H1 (cell line): ENCODE results near the gene MRPS9. TPM values are rescaled to one million over a fixed set of nuclear protein-coding genes. Genes with fewer than 3 reads are reported as not detected.

Experiments
- CTCF ChIA-PET: fragments of 300-600 bp; sonication (Branson Sonifier 250); formaldehyde crosslinking; loops from one replicate; lab custom pipeline; 2021; ENCODE audit not compliant: partially characterized antibody; lab: Charles Lee
- POLR2A ChIA-PET: fragments of 300-600 bp; sonication (Branson Sonifier 250); formaldehyde crosslinking; loops from one replicate; lab custom pipeline; 2021; ENCODE audit warnings: inconsistent platforms; ENCODE audit not compliant: partially characterized antibody; lab: Charles Lee
- DNase-seq, 2 experiments: peaks; one replicate each; pipeline versions ENCODE4 v3.0.0 to v3.0.0-alpha.2; 2010 to 2022; ENCODE audit warnings: low spot score in 2 of 2, low read depth in 1 of 2, mixed read lengths in 1 of 2
- FAIRE-seq: peaks from 2 replicates; lab custom pipeline; 2011; peaks lifted over from hg19 to GRCh38; lab: Jason Lieb, UNC
- H2AFZ ChIP-seq: 2 replicates; pipeline ENCODE4 v1.8.1; 2012; ENCODE audit warnings: low read length, inconsistent platforms
- H2AK5ac ChIP-seq: 2 replicates; pipeline ENCODE4 v1.6.1; 2013; ENCODE audit warnings: low read depth, low read length
- H2BK120ac ChIP-seq: replicated peaks from 2 replicates; pipeline ENCODE3; 2013; ENCODE audit warnings: low read depth, low read length, inconsistent platforms
- H2BK12ac ChIP-seq: 2 replicates; pipeline ENCODE4 v1.6.1; 2013; ENCODE audit warnings: low read depth, low read length
- H2BK15ac ChIP-seq: 2 replicates; pipeline ENCODE4 v1.6.1; 2013; ENCODE audit warnings: low read length
- H2BK20ac ChIP-seq: 2 replicates; pipeline ENCODE4 v1.6.1; 2013; ENCODE audit warnings: low read length
- H2BK5ac ChIP-seq: 2 replicates; pipeline ENCODE4 v1.6.1; 2013; ENCODE audit warnings: low read depth, low read length
- H3K14ac ChIP-seq: 2 replicates; pipeline ENCODE4 v1.6.1; 2013; ENCODE audit warnings: inconsistent platforms; ENCODE audit not compliant: insufficient read length
- H3K18ac ChIP-seq: 2 replicates; pipeline ENCODE4 v1.6.1; 2013; ENCODE audit warnings: low read length; ENCODE audit errors: extremely low read depth
- H3K23ac ChIP-seq: 2 replicates; pipeline ENCODE4 v1.6.1; 2013; ENCODE audit warnings: inconsistent platforms; ENCODE audit not compliant: insufficient read length
- H3K23me2 ChIP-seq: 2 replicates; pipeline ENCODE4 v1.6.1; 2013; ENCODE audit warnings: low read depth, low read length
- H3K27ac ChIP-seq: 2 replicates; pipeline ENCODE4 v1.6.1; 2011; ENCODE audit warnings: low read depth, low read length, inconsistent platforms
- H3K27me3 ChIP-seq, 4 experiments: replicated peaks in 1 of 4; 1 replicate in 1 of 4; 2 replicates in 3 of 4; pipeline versions ENCODE4 v1.6.1 to v1.8.1; 2011 to 2013; ENCODE audit warnings: low read length in 3 of 4, mild to moderate bottlenecking in 3 of 4, inconsistent platforms in 2 of 4, mixed read lengths in 2 of 4, moderate library complexity in 1 of 4; ENCODE audit not compliant: control insufficient read depth in 3 of 4, insufficient read depth in 3 of 4; ENCODE audit errors: extremely low read depth in 1 of 4
- H3K36me3 ChIP-seq, 4 experiments: 2 replicates each; pipeline versions ENCODE4 v1.6.1 to v1.8.1; 2011 to 2013; ENCODE audit warnings: mild to moderate bottlenecking in 4 of 4, low read length in 3 of 4, moderate library complexity in 2 of 4, control low read depth in 1 of 4, inconsistent platforms in 1 of 4; ENCODE audit not compliant: insufficient read depth in 4 of 4, control insufficient read depth in 2 of 4
- H3K4ac ChIP-seq: replicated peaks from 2 replicates; pipeline ENCODE3; 2013; ENCODE audit warnings: low read length, low read depth, mixed read lengths, inconsistent platforms; ENCODE audit not compliant: insufficient read length
- H3K4me1 ChIP-seq, 4 experiments: replicated peaks in 1 of 4; 1 replicate in 1 of 4; 2 replicates in 3 of 4; pipeline versions ENCODE4 v1.6.1 to v1.8.1; 2011 to 2013; ENCODE audit warnings: low read length in 3 of 4, inconsistent platforms in 2 of 4, mixed read lengths in 1 of 4; ENCODE audit not compliant: insufficient read depth in 4 of 4, control insufficient read depth in 3 of 4
- H3K4me2 ChIP-seq, 2 experiments: 2 replicates each; pipeline versions ENCODE4 v1.6.1 to v1.8.1; 2011 to 2013; ENCODE audit warnings: low read depth in 2 of 2, low read length in 2 of 2, control low read depth in 1 of 2, inconsistent platforms in 1 of 2, mild to moderate bottlenecking in 1 of 2; ENCODE audit not compliant: insufficient read depth in 1 of 2
- H3K4me3 ChIP-seq, 4 experiments: fragments of 200-600, 300-600 bp in 1 of 4; sonication (generic), shearing (Covaris generic), sonication (Bioruptor Twin) in 1 of 4; 2 replicates each; pipeline versions ENCODE4 v1.5.1 to v1.8.1; 2011 to 2016; ENCODE audit warnings: low read length in 4 of 4, low read depth in 3 of 4, control low read depth in 2 of 4, inconsistent platforms in 2 of 4, mild to moderate bottlenecking in 2 of 4, mixed read lengths in 1 of 4, moderate library complexity in 1 of 4; ENCODE audit not compliant: insufficient read depth in 2 of 4; ENCODE audit errors: extremely low read depth in 1 of 4
- H3K56ac ChIP-seq: replicated peaks from 2 replicates; pipeline ENCODE3; 2013; ENCODE audit warnings: low read depth, mild to moderate bottlenecking, mixed read lengths, low read length, inconsistent platforms; ENCODE audit not compliant: insufficient read length
- H3K79me1 ChIP-seq: 2 replicates; pipeline ENCODE4 v1.6.1; 2013; ENCODE audit warnings: low read depth, low read length, control low read depth
- H3K79me2 ChIP-seq, 2 experiments: 2 replicates each; pipeline versions ENCODE4 v1.6.1 to v1.8.1; 2012 to 2013; ENCODE audit warnings: low read length in 2 of 2, mild to moderate bottlenecking in 2 of 2, inconsistent platforms in 1 of 2; ENCODE audit not compliant: insufficient read depth in 2 of 2, control insufficient read depth in 1 of 2
- H3K9ac ChIP-seq, 4 experiments: replicated peaks in 1 of 4; 1 replicate in 1 of 4; 2 replicates in 3 of 4; pipeline versions ENCODE4 v1.6.1 to v1.8.1; 2011 to 2013; ENCODE audit warnings: low read depth in 3 of 4, low read length in 3 of 4, control low read depth in 2 of 4, mild to moderate bottlenecking in 2 of 4, moderate library complexity in 2 of 4, inconsistent platforms in 1 of 4; ENCODE audit errors: extremely low read depth in 1 of 4
- H3K9me3 ChIP-seq, 2 experiments: 2 replicates each; pipeline versions ENCODE4 v1.6.1 to v1.8.1; 2012 to 2013; ENCODE audit warnings: mild to moderate bottlenecking in 2 of 2, moderate library complexity in 2 of 2, control low read depth in 1 of 2, inconsistent platforms in 1 of 2, low read depth in 1 of 2, low read length in 1 of 2, mixed read lengths in 1 of 2; ENCODE audit not compliant: insufficient read depth in 2 of 2
- H4K20me1 ChIP-seq, 2 experiments: replicated peaks in 1 of 2; 2 replicates each; pipeline versions ENCODE3 to v1.8.1; 2011 to 2013; ENCODE audit warnings: inconsistent platforms in 2 of 2, low read length in 2 of 2, mild to moderate bottlenecking in 1 of 2; ENCODE audit not compliant: insufficient read depth in 2 of 2, control insufficient read depth in 1 of 2
- H4K5ac ChIP-seq: 2 replicates; pipeline ENCODE4 v1.6.1; 2013; ENCODE audit warnings: low read length, low read depth, mixed read lengths, inconsistent platforms; ENCODE audit not compliant: insufficient read length
- H4K8ac ChIP-seq: 2 replicates; pipeline ENCODE4 v1.8.0; 2013; ENCODE audit warnings: mild to moderate bottlenecking, moderate library complexity, low read length, inconsistent platforms; ENCODE audit not compliant: insufficient read depth; ENCODE audit errors: extremely low read depth
- H4K91ac ChIP-seq: replicated peaks from 2 replicates; pipeline ENCODE3; 2013; ENCODE audit warnings: low read length, mixed read lengths, inconsistent platforms; ENCODE audit not compliant: insufficient read length
- CBX5 ChIP-seq: fragments of 300-800, 300-1000 bp; sonication (generic); IDR thresholded peaks from 2 replicates; pipeline ENCODE4 v1.7.1; 2016; ENCODE audit warnings: antibody characterized with exemption, low read length, low read depth
- CREB1 ChIP-seq: IDR thresholded peaks from 2 replicates; pipeline ENCODE4 v1.6.1; 2012; ENCODE audit warnings: inconsistent platforms
- EZH2 ChIP-seq: fragments of 200-600 bp; sonication (generic); IDR thresholded peaks from 2 replicates; pipeline ENCODE4 v1.7.1; 2012; ENCODE audit warnings: low read depth, mild to moderate bottlenecking, moderate library complexity, low read length, inconsistent platforms; ENCODE audit not compliant: severe bottlenecking
- FOSL1 ChIP-seq: IDR thresholded peaks from 2 replicates; pipeline ENCODE4 v1.6.1; 2011; ENCODE audit warnings: mild to moderate bottlenecking, low read depth, low read length, moderate library complexity; ENCODE audit not compliant: insufficient read depth
- MAX ChIP-seq: IDR thresholded peaks from 2 replicates; pipeline ENCODE4 v1.6.1; 2012; ENCODE audit warnings: inconsistent platforms
- NRF1 ChIP-seq: IDR thresholded peaks from 2 replicates; pipeline ENCODE4 v1.6.1; 2011; ENCODE audit warnings: mild to moderate bottlenecking, low read depth, low read length, improper control_type of control experiment
- PHF8 ChIP-seq: fragments of 200-600 bp; sonication (generic); conservative IDR thresholded peaks from 2 replicates; pipeline ENCODE4 v1.7.1; 2012; ENCODE audit warnings: low read depth, mild to moderate bottlenecking, inconsistent platforms, low read length, moderate library complexity
- POLR2AphosphoS5 ChIP-seq: IDR thresholded peaks from 2 replicates; pipeline ENCODE4 v1.6.1; 2011; ENCODE audit warnings: low read depth, low read length
- SIX5 ChIP-seq: IDR thresholded peaks from 2 replicates; pipeline ENCODE4 v1.6.1; 2011; ENCODE audit warnings: mild to moderate bottlenecking, low read depth, low read length
- SP1 ChIP-seq: IDR thresholded peaks from 2 replicates; pipeline ENCODE4 v1.6.1; 2011; ENCODE audit warnings: low read depth, low read length
- TCF12 ChIP-seq: IDR thresholded peaks from 2 replicates; pipeline ENCODE4 v1.6.1; 2011; ENCODE audit warnings: low read depth, mild to moderate bottlenecking, low read length
- TEAD4 ChIP-seq: IDR thresholded peaks from 2 replicates; pipeline ENCODE4 v1.6.1; 2012; ENCODE audit warnings: low read depth, low read length, inconsistent platforms, mixed read lengths
- YY1 ChIP-seq: IDR thresholded peaks from 2 replicates; pipeline ENCODE4 v1.6.1; 2011; ENCODE audit warnings: low read depth, mild to moderate bottlenecking, low read length
- WGBS, 2 experiments: shearing (Covaris generic) in 1 of 2; methylation state at CpG; one replicate each; pipeline versions ENCODE4 v1.1.6 to v1.1.7; 2013 to 2015; ENCODE audit warnings: low lambda C conversion rate in 2 of 2, mixed read lengths in 2 of 2, inconsistent platforms in 1 of 2, low coverage in 1 of 2, missing lambda C conversion rate in 1 of 2; ENCODE audit not compliant: insufficient replicate concordance in 2 of 2, insufficient coverage in 1 of 2, insufficient read length in 1 of 2; ENCODE audit errors: extremely low coverage in 1 of 2, missing lambda C conversion rate in 1 of 2; 5-methylcytosine and 5-hydroxymethylcytosine counted together
- polyA plus RNA-seq, 7 experiments: library from polyadenylated mRNA; depleted of rRNA in 3 of 7; stranded (reverse) in 5 of 7; unstranded in 2 of 7; fragments of >200 nt in 5 of 7; fragments of 200-250 nt in 2 of 7; gene quantifications; 1 replicate in 5 of 7; 2 replicates in 1 of 7; 4 replicates in 1 of 7; pipeline versions ENCODE4 v1.2.1 to v1.2.3, GENCODE V29; 2011 to 2013; ENCODE audit warnings: missing spikeins in 2 of 7, mixed read lengths in 2 of 7
- total RNA-seq: library from RNA; stranded (reverse); fragmentation: NEBNext Ultra II Directional; extraction: Animal tissue kit (Norgen Biotek cat#: 25700); gene quantifications from 2 replicates; pipeline ENCODE4 v1.2.1, GENCODE V29; 2021

MRPS9 gene
- total and polyA plus RNA-seq, 2 of the 8 experiments (the other 6 are each of a cell fraction or from before 2014, with no cell fraction given) = 36.2 to 71.0 TPM

GRCh38 chr2:105143467-105144151, 105.7 kb downstream of the MRPS9 start:
- H4K91ac ChIP-seq = peak overlapping the region; percentile 34
- no peak overlapping the region for H2BK120ac ChIP-seq
- DNase-seq = peak in 1 of 2 experiments; percentile 85
- H3K9ac ChIP-seq = peak overlapping the region; percentile 36 to 89 (median 43); a peak in 3 of 7 replicates
- H4K20me1 ChIP-seq = no peaks in the 10 kb centered on the region
- no peaks in the 10 kb centered on the region; the same call in 1 of the 2 replicates for H3K23me2 ChIP-seq
- H2BK12ac ChIP-seq = no peak overlapping the region
- no peak overlapping the region for H3K4ac ChIP-seq
- ChIA-PET CTCF (interaction anchor here (0.9 to 7.6 kb wide), 9 partner anchors 12 to 92 kb away, joined by 3 to 65 read pairs (median 5); no protein-coding TSS in a partner anchor), POLR2A (no interaction called here)
- H2BK5ac ChIP-seq = peak overlapping the region; percentile 54; the same call in 1 of the 2 replicates
- H3K79me2 ChIP-seq = no peaks in the 10 kb centered on the region
- H3K4me1 ChIP-seq = peaks cover 0 to 5% (median 2%) of the 10 kb centered on the region in 4 experiments; a peak in 3 of 7 replicates
- H3K79me1 ChIP-seq = no peaks in the 10 kb centered on the region
- peak overlapping the region; percentile 92 for H4K8ac ChIP-seq
- H3K4me2 ChIP-seq = peak overlapping the region; percentile 53 to 84
- peak overlapping the region; percentile 56 for H3K56ac ChIP-seq
- WGBS, 2 experiments = 10% methylated on average over 18 of the region's 53 CpGs; no CpG with 5 or more reads in 1 of the 2 experiments
- H4K5ac ChIP-seq = no peak overlapping the region
- H3K4me3 ChIP-seq = peak overlapping the region; percentile 61 to 78 (median 72)
- no peak overlapping the region for H2AK5ac ChIP-seq
- H3K36me3 ChIP-seq = no peaks in the 10 kb centered on the region
- no peak overlapping the region for H2BK20ac ChIP-seq
- H2BK15ac ChIP-seq = no peak overlapping the region
- peaks cover 0 to 3% (median 0%) of the 10 kb centered on the region in 4 experiments; a peak in 1 of 7 replicates for H3K27me3 ChIP-seq
- H3K27ac ChIP-seq = no peak overlapping the region
- peak overlapping the region; percentile 24; the same call in 1 of the 2 replicates for H3K18ac ChIP-seq
- no peaks in the 10 kb centered on the region for H3K9me3 ChIP-seq
- H3K23ac ChIP-seq = no peak overlapping the region
- peak overlapping the region; percentile 93 for H2AFZ ChIP-seq
- no peak overlapping the region for H3K14ac ChIP-seq
- FAIRE-seq = no peak
- TF ChIP-seq FOSL1 (no peak), CBX5 (no peak), SP1 (no peak), SIX5 (no peak), MAX (0 out of 2 replicates have a peak, but pooled peaks have one; percentile 8), POLR2AphosphoS5 (no peak; the same call in 1 of the 2 replicates), YY1 (no peak), TCF12 (0 out of 2 replicates have a peak, but pooled peaks have one; percentile 57), EZH2 (no peak), TEAD4 (no peak), PHF8 (peak; percentile 64; the same call in 1 of the 2 replicates), NRF1 (no peak), CREB1 (no peak)
